ENCODE data around the gene FERD3L. TPM values are rescaled to one million over a fixed set of nuclear protein-coding genes. Genes with fewer than 3 reads are reported as not detected.

FERD3L gene
- total and polyA plus RNA-seq, 4 donors: not detected

GRCh38 chr7:19178595-19178994 is 33.4 kb upstream of the FERD3L start:
- Histone ChIP-seq H3K4me1 (ENCODE audit: control insufficient read depth in 4 of 4, insufficient read depth in 4 of 4, low read length in 3 of 4) (no peaks in the 10 kb centered on the region), H3K9ac (ENCODE audit: low read depth in 1 of 2, low read length in 2 of 2) (no peak overlapping the region), H3K9me3 (ENCODE audit: control insufficient read depth in 4 of 4, low read length in 3 of 4) (peaks cover 0 to 9% (median 3%) of the 10 kb centered on the region in 4 donors), H3K36me3 (ENCODE audit: control insufficient read depth in 4 of 4, insufficient read depth in 3 of 4, low read depth in 1 of 4, low read length in 3 of 4) (no peaks in the 10 kb centered on the region), H3K27ac (ENCODE audit: low read depth in 1 of 2, low read length in 2 of 2) (no peak overlapping the region), H3K27me3 (ENCODE audit: control insufficient read depth in 4 of 4, insufficient read depth in 4 of 4, low read length in 3 of 4) (no peaks in the 10 kb centered on the region), H3K4me3 (ENCODE audit: low read depth in 1 of 3, low read length in 3 of 3) (no peak overlapping the region)
- DNase-seq (ENCODE audit: low spot score): no peak
- WGBS: 65% methylated on average over 4 of the region's 4 CpGs
- no peak for TF ChIP-seq ATF3 (IDR thresholded peaks at IDR 0.05)
- TF ChIP-seq CTCF (IDR thresholded peaks at IDR 0.05; ENCODE audit: low read depth, low read length, missing input control): no peak
- no peak for TF ChIP-seq HNF4G (IDR thresholded peaks at IDR 0.05)
- no peak for TF ChIP-seq ZBTB33 (IDR thresholded peaks at IDR 0.05)
- TF ChIP-seq FOXA1 (IDR thresholded peaks at IDR 0.05): no peak
- TF ChIP-seq SP1 (IDR thresholded peaks at IDR 0.05): no peak
- TF ChIP-seq YY1 (IDR thresholded peaks at IDR 0.05): no peak
- no peak for TF ChIP-seq JUND (IDR thresholded peaks at IDR 0.05)
- no peak for TF ChIP-seq EGR1 (IDR thresholded peaks at IDR 0.05; ENCODE audit: low read depth in 2 of 2)
- TF ChIP-seq TAF1 (conservative IDR thresholded peaks at IDR 0.05): no peak
- no peak for TF ChIP-seq REST (IDR thresholded peaks at IDR 0.05)
- no peak for TF ChIP-seq MAX (IDR thresholded peaks at IDR 0.05)
- no peak for TF ChIP-seq FOXA2 (IDR thresholded peaks at IDR 0.05)
- no peak for TF ChIP-seq RAD21 (IDR thresholded peaks at IDR 0.05)
- no peak for TF ChIP-seq RXRA (IDR thresholded peaks at IDR 0.05)
- TF ChIP-seq GABPA (IDR thresholded peaks at IDR 0.05 in 1 of 2, conservative IDR thresholded peaks at IDR 0.05 in 1 of 2): no peak
- TF ChIP-seq NR2F2 (IDR thresholded peaks at IDR 0.05): no peak
- no peak for TF ChIP-seq HNF4A (conservative IDR thresholded peaks at IDR 0.05)
